T1000 (cell line): ENCODE data around the gene OPCML.

Source experiments
- DNase-seq: peaks from one replicate; lab custom pipeline; 2025; ENCODE audit warnings: mixed read lengths; lab: John Stamatoyannopoulos, UW

Gene OPCML

GRCh38 chr11:133072858-133073582 lies 459.3 kb downstream of the OPCML start:
- DNase-seq: no peak

GRCh38 chr11:133072378-133072777 lies 459.9 kb downstream of the OPCML start:
- no peak for DNase-seq

- DNase-seq: no peak
Measured at GRCh38 chr11:133070791-133071190, 461.5 kb downstream of the OPCML start.

- DNase-seq: no peak
Measured at GRCh38 chr11:133070021-133070713, 462.1 kb downstream of the OPCML start.

- DNase-seq: no peak
Measured at GRCh38 chr11:133065847-133066485, 466.3 kb downstream of the OPCML start.

- no peak for DNase-seq
Measured at GRCh38 chr11:133064961-133065360, 467.3 kb downstream of the OPCML start.

- DNase-seq: no peak
Measured at GRCh38 chr11:133064152-133064877, 468.0 kb downstream of the OPCML start.

GRCh38 chr11:133058501-133058900 lies 473.8 kb downstream of the OPCML start:
- no peak for DNase-seq

GRCh38 chr11:133053124-133053776 lies 479.1 kb downstream of the OPCML start:
- no peak for DNase-seq

- no peak for DNase-seq
Measured at GRCh38 chr11:133052537-133052936, 479.8 kb downstream of the OPCML start.

- no peak for DNase-seq
Measured at GRCh38 chr11:133049244-133050019, 482.9 kb downstream of the OPCML start.

GRCh38 chr11:133048270-133048669 lies 484.0 kb downstream of the OPCML start:
- DNase-seq: no peak

GRCh38 chr11:133047771-133048115 lies 484.6 kb downstream of the OPCML start:
- no peak for DNase-seq

- DNase-seq: no peak
Measured at GRCh38 chr11:133047036-133047770, 485.1 kb downstream of the OPCML start.

GRCh38 chr11:133046252-133046651 lies 486.0 kb downstream of the OPCML start:
- no peak for DNase-seq

GRCh38 chr11:133041928-133042882 lies 490.1 kb downstream of the OPCML start:
- no peak for DNase-seq

- no peak for DNase-seq
Measured at GRCh38 chr11:133041181-133041580, 491.1 kb downstream of the OPCML start.

GRCh38 chr11:133040289-133040900 lies 491.9 kb downstream of the OPCML start:
- DNase-seq: no peak

- DNase-seq: no peak
Measured at GRCh38 chr11:133038850-133039249, 493.5 kb downstream of the OPCML start.
